HEK293 (cell line): ENCODE results near the gene NTRK3.

ENCODE experiments used
- CTCF ChIA-PET: fragments of 350-600 bp; formaldehyde crosslinking; extraction: SDS; loops from one replicate; lab custom pipeline; 2021; ENCODE audit warnings: antibody characterized with exemption; lab: Yijun Ruan, JAX
- POLR2A ChIA-PET: fragments of 300-600 bp; formaldehyde crosslinking; extraction: SDS; loops from one replicate; lab custom pipeline; 2020; ENCODE audit warnings: antibody characterized with exemption, inconsistent platforms; lab: Yijun Ruan, JAX
- H3K27ac ChIP-seq: fragments of 200-500 bp; sonication (Bioruptor generic); 2 replicates; pipeline ENCODE4 v1.5.1; 2014; ENCODE audit warnings: low read depth, low read length, control low read depth, inconsistent platforms; ENCODE audit errors: extremely low read depth
- H3K36me3 ChIP-seq, 2 experiments: fragments of 200-500 bp in 1 of 2; sonication (Bioruptor generic) in 1 of 2; 1 replicate in 1 of 2; 2 replicates in 1 of 2; pipeline ENCODE4 v1.5.1; 2014 to 2017; ENCODE audit warnings: inconsistent platforms in 2 of 2, low read length in 2 of 2; ENCODE audit not compliant: control insufficient read depth in 2 of 2, insufficient read depth in 1 of 2
- H3K4me1 ChIP-seq: fragments of 200-500 bp; sonication (Bioruptor generic); 2 replicates; pipeline ENCODE4 v1.5.1; 2014; ENCODE audit warnings: mild to moderate bottlenecking, low read length, inconsistent platforms; ENCODE audit not compliant: control insufficient read depth, insufficient read depth
- H3K4me3 ChIP-seq: 2 replicates; pipeline ENCODE4 v1.5.1; 2011; ENCODE audit warnings: low read depth, mild to moderate bottlenecking, control low read depth, low read length, moderate library complexity
- H3K9me3 ChIP-seq: fragments of 200-500 bp; sonication (Bioruptor generic); 2 replicates; pipeline ENCODE4 v1.5.1; 2014; ENCODE audit warnings: low read depth, low read length, inconsistent platforms; ENCODE audit not compliant: control insufficient read depth, insufficient read depth
- GFI1B ChIP-seq: fragments of 450-650 bp; formaldehyde crosslinking; IDR thresholded peaks from 2 replicates; pipeline ENCODE4 v1.5.1; 2016; ENCODE audit warnings: missing biosample characterization, missing genetic modification characterization
- GLI2 ChIP-seq: fragments of 450-650 bp; formaldehyde crosslinking; IDR thresholded peaks from 2 replicates; pipeline ENCODE4; 2017; ENCODE audit warnings: missing biosample characterization, missing genetic modification characterization, low read depth, borderline replicate concordance
- KLF16 ChIP-seq: fragments of 450-650 bp; formaldehyde crosslinking; IDR thresholded peaks from 2 replicates; pipeline ENCODE4 v1.5.1; 2017; ENCODE audit warnings: missing biosample characterization, missing genetic modification characterization
- PRDM10 ChIP-seq: fragments of 450-650 bp; formaldehyde crosslinking; IDR thresholded peaks from 2 replicates; pipeline ENCODE4 v1.5.1; 2016; ENCODE audit warnings: missing biosample characterization, missing genetic modification characterization
- SALL2 ChIP-seq: fragments of 450-650 bp; formaldehyde crosslinking; IDR thresholded peaks from 2 replicates; pipeline ENCODE4 v1.5.0; 2017; ENCODE audit warnings: missing biosample characterization, mild to moderate bottlenecking, missing genetic modification characterization, borderline replicate concordance
- TSHZ1 ChIP-seq: fragments of 450-650 bp; formaldehyde crosslinking; IDR thresholded peaks from 2 replicates; pipeline ENCODE4 v1.5.1; 2016; ENCODE audit warnings: missing biosample characterization, missing genetic modification characterization, borderline replicate concordance
- ZBTB1 ChIP-seq: fragments of 450-650 bp; formaldehyde crosslinking; IDR thresholded peaks from 2 replicates; pipeline ENCODE4 v1.5.1; 2016; ENCODE audit warnings: missing biosample characterization, missing genetic modification characterization
- ZBTB44 ChIP-seq: fragments of 450-650 bp; IDR thresholded peaks from 2 replicates; pipeline ENCODE4 v1.5.1; 2018; ENCODE audit warnings: missing biosample characterization, mild to moderate bottlenecking, missing genetic modification characterization
- ZBTB7A ChIP-seq: fragments of 450-650 bp; formaldehyde crosslinking; IDR thresholded peaks from 2 replicates; pipeline ENCODE4 v1.5.1; 2016; ENCODE audit warnings: low read depth, missing biosample characterization, missing genetic modification characterization
- ZEB2 ChIP-seq: fragments of 450-650 bp; formaldehyde crosslinking; IDR thresholded peaks from 2 replicates; pipeline ENCODE4 v1.5.1; 2016; ENCODE audit warnings: missing biosample characterization, missing genetic modification characterization
- ZNF155 ChIP-seq: fragments of 450-650 bp; formaldehyde crosslinking; IDR thresholded peaks from 2 replicates; pipeline ENCODE4 v1.5.1; 2016; ENCODE audit warnings: missing biosample characterization, missing genetic modification characterization
- ZNF202 ChIP-seq: fragments of 450-650 bp; formaldehyde crosslinking; IDR thresholded peaks from 2 replicates; pipeline ENCODE4 v1.5.1; 2016; ENCODE audit warnings: missing biosample characterization, missing genetic modification characterization, borderline replicate concordance
- ZNF211 ChIP-seq: fragments of 450-650 bp; formaldehyde crosslinking; IDR thresholded peaks from 2 replicates; pipeline ENCODE4 v1.5.1; 2016; ENCODE audit warnings: low read depth, missing biosample characterization, missing genetic modification characterization
- ZNF23 ChIP-seq: fragments of 450-650 bp; formaldehyde crosslinking; IDR thresholded peaks from 2 replicates; pipeline ENCODE4 v1.5.1; 2016; ENCODE audit warnings: missing biosample characterization, missing genetic modification characterization, borderline replicate concordance
- ZNF248 ChIP-seq: fragments of 450-650 bp; formaldehyde crosslinking; IDR thresholded peaks from 2 replicates; pipeline ENCODE4 v1.5.1; 2017; ENCODE audit warnings: missing biosample characterization, missing genetic modification characterization
- ZNF280C ChIP-seq: fragments of 450-650 bp; formaldehyde crosslinking; IDR thresholded peaks from 2 replicates; pipeline ENCODE4 v1.5.1; 2016; ENCODE audit warnings: missing biosample characterization, missing genetic modification characterization
- ZNF416 ChIP-seq: fragments of 450-650 bp; formaldehyde crosslinking; IDR thresholded peaks from 2 replicates; pipeline ENCODE4 v1.5.1; 2016; ENCODE audit warnings: missing biosample characterization, missing genetic modification characterization
- ZNF514 ChIP-seq: fragments of 450-650 bp; formaldehyde crosslinking; IDR thresholded peaks from 2 replicates; pipeline ENCODE4 v1.5.1; 2016; ENCODE audit warnings: missing biosample characterization, missing genetic modification characterization
- ZNF585B ChIP-seq: fragments of 450-650 bp; formaldehyde crosslinking; IDR thresholded peaks from 2 replicates; pipeline ENCODE4 v1.5.1; 2016; ENCODE audit warnings: missing biosample characterization, missing genetic modification characterization
- ZNF664 ChIP-seq: fragments of 450-650 bp; formaldehyde crosslinking; IDR thresholded peaks from 2 replicates; pipeline ENCODE4 v1.5.1; 2016; ENCODE audit warnings: missing biosample characterization, missing genetic modification characterization
- ZNF704 ChIP-seq: fragments of 450-650 bp; formaldehyde crosslinking; IDR thresholded peaks from 2 replicates; pipeline ENCODE4 v1.5.1; 2016; ENCODE audit warnings: missing biosample characterization, missing genetic modification characterization
- ZNF785 ChIP-seq: fragments of 450-650 bp; formaldehyde crosslinking; IDR thresholded peaks from 2 replicates; pipeline ENCODE4 v1.5.1; 2016; ENCODE audit warnings: missing biosample characterization, missing genetic modification characterization
- ZNF843 ChIP-seq: fragments of 450-650 bp; formaldehyde crosslinking; IDR thresholded peaks from 2 replicates; pipeline ENCODE4 v1.5.1; 2016; ENCODE audit warnings: missing biosample characterization, missing genetic modification characterization
- ZSCAN30 ChIP-seq: fragments of 450-650 bp; IDR thresholded peaks from 2 replicates; pipeline ENCODE4 v1.5.1; 2018; ENCODE audit warnings: missing biosample characterization, mild to moderate bottlenecking, missing genetic modification characterization, moderate library complexity

The NTRK3 gene

GRCh38 chr15:88241060-88241459 lies 15.5 kb downstream of the NTRK3 start:
- no peaks in the 10 kb centered on the region for H3K4me1 ChIP-seq
- POLR2A ChIA-PET, result no interaction called here
- TF ChIP-seq ZBTB44 (tag by site-specific recombination) (no peak), KLF16 (tag by site-specific recombination) (no peak), ZSCAN30 (tag by site-specific recombination) (no peak), SALL2 (no peak), ZBTB7A (no peak), ZNF664 (no peak), ZNF704 (no peak), ZNF248 (tag by site-specific recombination) (no peak), ZNF785 (no peak), ZNF514 (tag by site-specific recombination) (no peak), ZBTB1 (no peak), TSHZ1 (tag by site-specific recombination) (no peak), ZNF23 (no peak), ZNF202 (tag by site-specific recombination) (no peak), GLI2 (tag by site-specific recombination) (no peak), ZNF155 (tag by site-specific recombination) (no peak), ZNF416 (tag by site-specific recombination) (no peak)
- no peak overlapping the region for H3K4me3 ChIP-seq
- no peaks in the 10 kb centered on the region for H3K9me3 ChIP-seq
- no peak overlapping the region for H3K27ac ChIP-seq
- H3K36me3 ChIP-seq, result no peaks in the 10 kb centered on the region
- CTCF ChIA-PET, result interaction anchor here (0.5 to 8.2 kb wide), 3 partner anchors 11 to 39 kb away, joined by 3 to 56 read pairs (median 5); no protein-coding TSS in a partner anchor

- Histone ChIP-seq H3K9me3 (no peaks in the 10 kb centered on the region), H3K36me3 (no peaks in the 10 kb centered on the region), H3K27ac (no peak overlapping the region), H3K4me1 (no peaks in the 10 kb centered on the region), H3K4me3 (no peak overlapping the region)
- ChIA-PET CTCF (interaction anchor here (0.7 to 1.3 kb wide), 2 partner anchors 34 to 95 kb away, joined by 3 read pairs; no protein-coding TSS in a partner anchor), POLR2A (interaction anchor here (0.6 kb wide), 1 partner anchor 29 kb away, joined by 6 read pairs; no protein-coding TSS in a partner anchor)
- TF ChIP-seq ZNF211 (tag by site-specific recombination) (no peak), ZNF280C (tag by site-specific recombination) (no peak), ZEB2 (tag by site-specific recombination) (no peak), GFI1B (tag by site-specific recombination) (no peak), ZNF585B (tag by site-specific recombination) (no peak), ZNF843 (no peak), PRDM10 (no peak)
These were observed 16.9 kb downstream of the NTRK3 start for GRCh38 chr15:88239594-88239993.
